ENCODE results near the gene NLGN3.
"Not testable (repeated sequence)": the region's sequence is repeated elsewhere in the genome, so short reads cannot be mapped to it uniquely, and the experiment has no call there.

The NLGN3 gene

GRCh38 chrX:71177327-71177726, 32.7 kb downstream of the NLGN3 start:
- no peak for DNase-seq (ENCODE audit: low read depth)
- TF ChIP-seq, protein P1, sequence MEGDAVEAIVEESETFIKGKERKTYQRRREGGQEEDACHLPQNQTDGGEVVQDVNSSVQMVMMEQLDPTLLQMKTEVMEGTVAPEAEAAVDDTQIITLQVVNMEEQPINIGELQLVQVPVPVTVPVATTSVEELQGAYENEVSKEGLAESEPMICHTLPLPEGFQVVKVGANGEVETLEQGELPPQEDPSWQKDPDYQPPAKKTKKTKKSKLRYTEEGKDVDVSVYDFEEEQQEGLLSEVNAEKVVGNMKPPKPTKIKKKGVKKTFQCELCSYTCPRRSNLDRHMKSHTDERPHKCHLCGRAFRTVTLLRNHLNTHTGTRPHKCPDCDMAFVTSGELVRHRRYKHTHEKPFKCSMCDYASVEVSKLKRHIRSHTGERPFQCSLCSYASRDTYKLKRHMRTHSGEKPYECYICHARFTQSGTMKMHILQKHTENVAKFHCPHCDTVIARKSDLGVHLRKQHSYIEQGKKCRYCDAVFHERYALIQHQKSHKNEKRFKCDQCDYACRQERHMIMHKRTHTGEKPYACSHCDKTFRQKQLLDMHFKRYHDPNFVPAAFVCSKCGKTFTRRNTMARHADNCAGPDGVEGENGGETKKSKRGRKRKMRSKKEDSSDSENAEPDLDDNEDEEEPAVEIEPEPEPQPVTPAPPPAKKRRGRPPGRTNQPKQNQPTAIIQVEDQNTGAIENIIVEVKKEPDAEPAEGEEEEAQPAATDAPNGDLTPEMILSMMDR (IDR thresholded peaks at IDR 0.05; ENCODE audit: low read depth, low read length, missing control alignments): no peak
- no peak overlapping the region for H3K4me3 ChIP-seq (ENCODE audit: low read depth, low read length)

DNA sequence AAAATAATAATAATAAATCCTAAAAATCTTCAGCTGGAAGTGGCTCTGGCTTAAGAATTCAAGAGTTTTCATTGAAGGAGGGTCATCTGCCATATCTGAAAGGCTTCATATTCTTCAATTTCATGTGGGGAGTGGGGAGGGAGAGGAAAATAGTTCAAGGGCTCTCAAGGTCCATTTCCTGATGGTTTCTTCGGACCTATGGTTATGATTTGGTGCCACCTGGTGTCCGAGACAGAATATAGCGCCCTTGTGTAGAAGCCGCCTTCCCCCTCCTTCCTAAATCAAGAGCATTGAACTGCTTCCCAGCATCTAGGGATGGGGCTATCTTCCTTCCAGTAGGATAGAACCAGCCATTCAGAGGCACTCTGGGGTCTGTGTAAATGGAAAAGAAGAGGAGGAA, 34.3 kb downstream of the NLGN3 start:
- H3K4me3 ChIP-seq (ENCODE audit: low read depth, low read length): no peak overlapping the region
- TF ChIP-seq, protein P1 (IDR thresholded peaks at IDR 0.05; ENCODE audit: low read depth, low read length, missing control alignments): peak; percentile 62
- no peak for DNase-seq (ENCODE audit: low read depth)

- not testable (repeated sequence) for DNase-seq (ENCODE audit: low read depth); H3K4me3 ChIP-seq (ENCODE audit: low read depth, low read length)
Measured at GRCh38 chrX:71180579-71181265, 36.1 kb downstream of the NLGN3 start.

- DNase-seq (ENCODE audit: low read depth): peak; percentile 49
- H3K4me3 ChIP-seq (ENCODE audit: low read depth, low read length): peak overlapping the region; percentile 51
- TF ChIP-seq, protein P1 (IDR thresholded peaks at IDR 0.05; ENCODE audit: low read depth, low read length, missing control alignments): no peak
Measured at GRCh38 chrX:71181558-71181909, 36.9 kb downstream of the NLGN3 start.

DNA sequence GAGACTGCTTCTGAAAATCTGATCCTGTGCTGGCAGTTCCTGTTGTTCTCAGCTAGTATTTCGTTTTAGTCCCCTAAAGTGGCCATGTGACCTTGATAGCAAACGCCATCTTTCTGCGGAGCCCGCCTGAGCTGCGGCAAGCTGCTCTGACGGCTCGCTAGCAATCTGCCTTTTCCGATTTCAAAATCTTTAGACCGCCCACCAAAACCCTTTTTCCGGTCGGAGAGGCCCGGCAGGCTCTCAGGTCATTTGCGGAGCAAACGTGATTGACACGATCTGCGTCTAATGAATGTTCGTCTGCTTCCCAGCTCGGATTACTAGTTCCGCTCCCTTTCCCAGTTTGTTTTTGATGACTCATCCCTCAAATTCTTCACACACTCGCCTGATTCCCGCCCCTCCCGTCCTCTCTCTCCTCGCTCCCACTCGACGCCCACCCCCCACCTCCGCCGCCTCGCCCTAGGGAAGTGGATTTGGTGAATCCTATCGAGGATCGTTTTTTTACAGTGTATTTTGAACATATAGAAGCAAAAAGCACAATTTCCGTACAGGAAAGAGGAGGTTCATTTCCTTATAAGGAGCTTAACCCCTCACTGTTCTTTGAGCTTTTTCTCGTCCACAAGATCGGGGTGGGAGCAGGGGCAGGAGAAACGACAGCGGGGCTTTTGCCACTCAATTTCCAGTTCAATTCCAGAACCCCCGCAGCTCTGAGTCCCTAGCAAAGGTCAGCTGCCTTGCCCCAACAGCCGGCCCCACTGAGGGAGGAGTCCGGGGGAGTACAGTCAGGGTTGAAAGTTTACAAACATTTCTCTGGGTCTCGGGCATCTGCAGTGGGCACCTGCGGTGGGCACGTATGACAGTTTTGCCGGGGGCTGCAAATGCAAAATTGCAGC, 37.5 kb downstream of the NLGN3 start:
- DNase-seq (ENCODE audit: low read depth): peak; percentile 89
- H3K4me3 ChIP-seq (ENCODE audit: low read depth, low read length): peak overlapping the region; percentile 51
- TF ChIP-seq, protein P1 (IDR thresholded peaks at IDR 0.05; ENCODE audit: low read depth, low read length, missing control alignments): no peak

DNA sequence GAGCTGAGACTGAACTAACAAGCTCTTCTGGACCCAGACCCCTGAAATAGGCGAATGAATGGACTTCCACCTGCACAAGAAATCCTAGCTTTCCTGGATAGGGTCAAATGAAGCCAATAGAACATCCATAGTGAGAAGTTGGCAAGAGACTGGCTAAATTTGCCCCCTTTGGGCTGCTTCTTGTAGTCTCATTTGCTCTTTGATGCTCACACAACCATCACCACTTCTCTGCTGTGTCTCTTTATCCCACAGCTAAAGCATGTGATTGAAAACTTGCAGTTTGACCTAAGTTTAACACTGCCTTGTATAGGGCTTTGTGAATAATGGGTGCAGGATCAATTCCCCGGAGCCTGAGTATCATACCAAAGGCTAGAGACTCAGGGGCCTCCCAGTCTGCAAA, 38.2 kb downstream of the NLGN3 start:
- DNase-seq (ENCODE audit: low read depth): no peak
- H3K4me3 ChIP-seq (ENCODE audit: low read depth, low read length): no peak overlapping the region; the same call in 1 of the 2 replicates
- TF ChIP-seq, protein P1 (IDR thresholded peaks at IDR 0.05; ENCODE audit: low read depth, low read length, missing control alignments): no peak

GRCh38 chrX:71183341-71183740, 38.7 kb downstream of the NLGN3 start:
- no peak overlapping the region for H3K4me3 ChIP-seq (ENCODE audit: low read depth, low read length)
- no peak for DNase-seq (ENCODE audit: low read depth)
- TF ChIP-seq, protein P1 (IDR thresholded peaks at IDR 0.05; ENCODE audit: low read depth, low read length, missing control alignments): no peak
